Subcutaneous adipose tissue (tissue), 4 donors: ENCODE results near the gene BTBD19. TPM values are rescaled to one million over a fixed set of nuclear protein-coding genes. Genes with fewer than 3 reads are reported as not detected.
A peak's percentile ranks its signal among the peaks of the same experiment; 100 is the strongest.

Experiments
- CTCF ChIP-seq: fragments of 450-650 bp; IDR thresholded peaks from one replicate; pipeline ENCODE4 v1.5.1; 2016; ENCODE audit warnings: low read depth, mild to moderate bottlenecking, control low read depth, antibody characterized with exemption, moderate library complexity
- small RNA-seq: library from RNA; depleted of rRNA; stranded (forward); fragments of <200 nt; gene quantifications from one replicate; pipeline ENCODE3, GENCODE V24; 2016
- total RNA-seq, 4 donors: library from RNA; depleted of rRNA; stranded (reverse); fragments of >200 nt; gene quantifications; one replicate each; pipeline ENCODE4 v1.1.0, GENCODE V29; 2016

BTBD19 gene
- total RNA-seq, 4 donors from 2014 or later = 1.8 to 5.1 (median 4.2) TPM

GRCh38 chr1:44854970-44855369 is 46.6 kb downstream of the BTBD19 start:
- TF ChIP-seq CTCF = no peak

- TF ChIP-seq CTCF = no peak
Measured at GRCh38 chr1:44855742-44856141, 47.4 kb downstream of the BTBD19 start.

- no peak for TF ChIP-seq CTCF
Measured at GRCh38 chr1:44857446-44857845, 49.1 kb downstream of the BTBD19 start.

GRCh38 chr1:44860331-44860730 is 52.0 kb downstream of the BTBD19 start:
- no peak for TF ChIP-seq CTCF

- TF ChIP-seq CTCF = no peak
Measured at GRCh38 chr1:44860891-44861425, 52.6 kb downstream of the BTBD19 start.

GRCh38 chr1:44862829-44863401 is 54.6 kb downstream of the BTBD19 start:
- TF ChIP-seq CTCF = no peak

Small RNA genes lying within 50 kb of the gene (small RNA-seq; reads per million reads assigned to genes)
- gene AL136380.1 = not detected
- gene SNORD38A = 797 reads per million, percentile 99 among the genes with 10 or more reads in this experiment
- not detected for gene SNORD38B
- gene SNORD46 = 2,356 reads per million, percentile 99 among the genes with 10 or more reads in this experiment
- not detected for gene SNORD55

Other genes with a start within 250 kb of the BTBD19 start
- 1 to 10 TPM; 7.0 to 9.5 (median 7.5) TPM for gene TMEM53, start 134.0 kb upstream of the BTBD19 start, total RNA-seq
- 10 to 100 TPM in 1 of 4 donors, 1 to 10 TPM in 1, not detected in 2; 2.4 to 18.9 TPM for gene ARMH1, start 133.8 kb upstream of the BTBD19 start, total RNA-seq
- not detected for gene RNU5D-1, start 77.4 kb upstream of the BTBD19 start, total RNA-seq
- 1 to 10 TPM in 2 of 4 donors, under 1 TPM in 1, not detected in 1; 0.38 to 2.0 (median 1.7) TPM for gene KIF2C, start 68.7 kb upstream of the BTBD19 start, total RNA-seq
- gene RPS8, start 33.0 kb upstream of the BTBD19 start, total RNA-seq = 1,000 to 10,000 TPM; 1,837 to 2,469 (median 2,281) TPM
- under 1 TPM in 2 of 4 donors, not detected in 2; 0.34 to 0.75 TPM for gene BEST4, start 20.4 kb upstream of the BTBD19 start, total RNA-seq
- 10 to 100 TPM in 2 of 4 donors, 1 to 10 TPM in 2; 7.0 to 15.0 (median 11.8) TPM for gene PLK3, start 8.1 kb upstream of the BTBD19 start, total RNA-seq
- gene DYNLT4, start 1.2 kb upstream of the BTBD19 start, total RNA-seq = 1 to 10 TPM in 1 of 4 donors, not detected in 3; 1.1 TPM
- 1 to 10 TPM in 1 of 4 donors, under 1 TPM in 2, not detected in 1; 0.66 to 1.1 (median 0.68) TPM for gene PTCH2, start 34.7 kb downstream of the BTBD19 start, total RNA-seq
- gene EIF2B3, start 178.1 kb downstream of the BTBD19 start, total RNA-seq = 10 to 100 TPM; 22.9 to 35.9 (median 32.6) TPM
- 100 to 1,000 TPM in 1 of 4 donors, 10 to 100 TPM in 3; 38.8 to 100 (median 43.6) TPM for gene HECTD3, start 202.8 kb downstream of the BTBD19 start, total RNA-seq
- 10 to 100 TPM; 55.8 to 93.1 (median 79.9) TPM for gene UROD, start 203.7 kb downstream of the BTBD19 start, total RNA-seq